Activated CD4-positive, alpha-beta T cell treated with anti-CD3 and anti-CD28 coated beads, Interleukin-2, amount 10 ng/mL, durations not matched to agents 7 days and 5 days (primary cell): ENCODE results near the gene CDH13. TPM values are rescaled to one million over a fixed set of nuclear protein-coding genes. Genes with fewer than 3 reads are reported as not detected.

ENCODE experiments used
- CTCF ChIA-PET: fragments of 350-600 bp; sonication (Branson Sonifier 250); formaldehyde crosslinking; loops from one replicate; lab custom pipeline; 2021; ENCODE audit warnings: antibody characterized with exemption; lab: Charles Lee
- POLR2A ChIA-PET: fragments of 350-600 bp; sonication (Branson Sonifier 250); formaldehyde crosslinking; loops from one replicate; lab custom pipeline; 2021; ENCODE audit warnings: antibody characterized with exemption; lab: Charles Lee
- DNase-seq: peaks from one replicate; pipeline ENCODE4 v3.0.0-alpha.2; 2020
- H3K27ac Mint-ChIP-seq: one replicate; pipeline ENCODE4 v1.8.0; 2021; ENCODE audit warnings: mild to moderate bottlenecking, moderate library complexity, mixed read lengths
- H3K27me3 Mint-ChIP-seq: one replicate; pipeline ENCODE4 v1.8.0; 2021; ENCODE audit warnings: mixed read lengths
- H3K36me3 Mint-ChIP-seq: one replicate; pipeline ENCODE4 v1.8.0; 2021; ENCODE audit warnings: low read depth, mixed read lengths
- H3K4me1 Mint-ChIP-seq: one replicate; pipeline ENCODE4 v1.8.0; 2021; ENCODE audit warnings: mixed read lengths
- H3K4me3 Mint-ChIP-seq: one replicate; pipeline ENCODE4 v1.8.0; 2021; ENCODE audit warnings: mild to moderate bottlenecking, moderate library complexity, mixed read lengths
- H3K9me3 Mint-ChIP-seq: one replicate; pipeline ENCODE4 v1.8.0; 2021; ENCODE audit warnings: mixed read lengths
- total RNA-seq, 2 experiments: library from RNA; stranded (reverse); gene quantifications; one replicate each; pipeline ENCODE4 v1.2.3, GENCODE V29; 2021

The CDH13 gene
- total RNA-seq, 2 experiments from 2014 or later, result not detected

GRCh38 chr16:83586461-83587200 lies 959.9 kb downstream of the CDH13 start:
- H3K4me3 Mint-ChIP-seq, result no peak overlapping the region
- H3K9me3 Mint-ChIP-seq, result peaks cover 2% of the 10 kb centered on the region
- H3K27me3 Mint-ChIP-seq, result no peaks in the 10 kb centered on the region
- no peak overlapping the region for H3K27ac Mint-ChIP-seq
- H3K36me3 Mint-ChIP-seq, result no peaks in the 10 kb centered on the region
- POLR2A ChIA-PET, result no interaction called here
- CTCF ChIA-PET, result no interaction called here
- DNase-seq, result no peak
- no peaks in the 10 kb centered on the region for H3K4me1 Mint-ChIP-seq

- Mint-ChIP-seq H3K27ac (no peak overlapping the region), H3K36me3 (no peaks in the 10 kb centered on the region), H3K27me3 (no peaks in the 10 kb centered on the region), H3K9me3 (peaks cover 2% of the 10 kb centered on the region), H3K4me3 (no peak overlapping the region), H3K4me1 (no peaks in the 10 kb centered on the region)
- no peak for DNase-seq
- CTCF ChIA-PET, result interaction anchor here (0.6 kb wide), 1 partner anchor 15 kb away, joined by 6 read pairs; no protein-coding TSS in a partner anchor
- POLR2A ChIA-PET, result no interaction called here
Measured at GRCh38 chr16:83587201-83587600, 960.4 kb downstream of the CDH13 start.

- Mint-ChIP-seq H3K9me3 (peaks cover 2% of the 10 kb centered on the region), H3K36me3 (no peaks in the 10 kb centered on the region), H3K27ac (no peak overlapping the region), H3K27me3 (no peaks in the 10 kb centered on the region), H3K4me1 (no peaks in the 10 kb centered on the region), H3K4me3 (no peak overlapping the region)
- CTCF ChIA-PET, result no interaction called here
- POLR2A ChIA-PET, result no interaction called here
- DNase-seq, result no peak
Measured at GRCh38 chr16:83588070-83588469, 961.3 kb downstream of the CDH13 start.

GRCh38 chr16:83589576-83589975 lies 962.8 kb downstream of the CDH13 start:
- Mint-ChIP-seq H3K27ac (no peak overlapping the region), H3K4me3 (no peak overlapping the region), H3K9me3 (no peaks in the 10 kb centered on the region), H3K27me3 (no peaks in the 10 kb centered on the region), H3K4me1 (no peaks in the 10 kb centered on the region), H3K36me3 (no peaks in the 10 kb centered on the region)
- DNase-seq, result no peak
- POLR2A ChIA-PET, result no interaction called here
- CTCF ChIA-PET, result no interaction called here

- no peak for DNase-seq
- no peaks in the 10 kb centered on the region for H3K9me3 Mint-ChIP-seq
- H3K27me3 Mint-ChIP-seq, result no peaks in the 10 kb centered on the region
- no peaks in the 10 kb centered on the region for H3K4me1 Mint-ChIP-seq
- H3K27ac Mint-ChIP-seq, result no peak overlapping the region
- CTCF ChIA-PET, result no interaction called here
- H3K4me3 Mint-ChIP-seq, result no peak overlapping the region
- POLR2A ChIA-PET, result no interaction called here
- H3K36me3 Mint-ChIP-seq, result no peaks in the 10 kb centered on the region
Measured at GRCh38 chr16:83592778-83593177, 966.0 kb downstream of the CDH13 start.

- no peak for DNase-seq
- H3K4me1 Mint-ChIP-seq, result no peaks in the 10 kb centered on the region
- no peaks in the 10 kb centered on the region for H3K36me3 Mint-ChIP-seq
- ChIA-PET POLR2A (no interaction called here), CTCF (no interaction called here)
- H3K4me3 Mint-ChIP-seq, result no peak overlapping the region
- no peaks in the 10 kb centered on the region for H3K27me3 Mint-ChIP-seq
- no peaks in the 10 kb centered on the region for H3K9me3 Mint-ChIP-seq
- no peak overlapping the region for H3K27ac Mint-ChIP-seq
Measured at GRCh38 chr16:83599789-83600462, 973.2 kb downstream of the CDH13 start.

- no peak overlapping the region for H3K4me3 Mint-ChIP-seq
- no peak for DNase-seq
- no peaks in the 10 kb centered on the region for H3K27me3 Mint-ChIP-seq
- CTCF ChIA-PET, result no interaction called here
- H3K27ac Mint-ChIP-seq, result no peak overlapping the region
- POLR2A ChIA-PET, result no interaction called here
- H3K9me3 Mint-ChIP-seq, result no peaks in the 10 kb centered on the region
- no peaks in the 10 kb centered on the region for H3K4me1 Mint-ChIP-seq
- no peaks in the 10 kb centered on the region for H3K36me3 Mint-ChIP-seq
Measured at GRCh38 chr16:83602761-83603722, 976.3 kb downstream of the CDH13 start.

GRCh38 chr16:83603723-83604570 lies 977.2 kb downstream of the CDH13 start:
- POLR2A ChIA-PET, result no interaction called here
- no peaks in the 10 kb centered on the region for H3K9me3 Mint-ChIP-seq
- CTCF ChIA-PET, result no interaction called here

GRCh38 chr16:83606486-83607030 lies 979.8 kb downstream of the CDH13 start:
- Mint-ChIP-seq H3K27ac (no peak overlapping the region), H3K4me3 (no peak overlapping the region), H3K27me3 (no peaks in the 10 kb centered on the region), H3K36me3 (no peaks in the 10 kb centered on the region), H3K9me3 (no peaks in the 10 kb centered on the region), H3K4me1 (no peaks in the 10 kb centered on the region)
- DNase-seq, result no peak
- ChIA-PET POLR2A (no interaction called here), CTCF (no interaction called here)

More at GRCh38 chr16:83603723-83604570, 977.2 kb downstream of the CDH13 start:
- H3K36me3 Mint-ChIP-seq, result no peaks in the 10 kb centered on the region
- H3K4me1 Mint-ChIP-seq, result no peaks in the 10 kb centered on the region
- H3K4me3 Mint-ChIP-seq, result no peak overlapping the region
- no peak overlapping the region for H3K27ac Mint-ChIP-seq
- no peak for DNase-seq
- no peaks in the 10 kb centered on the region for H3K27me3 Mint-ChIP-seq

GRCh38 chr16:83609178-83609577 lies 982.4 kb downstream of the CDH13 start:
- DNase-seq, result no peak
- Mint-ChIP-seq H3K4me3 (no peak overlapping the region), H3K27me3 (no peaks in the 10 kb centered on the region), H3K36me3 (no peaks in the 10 kb centered on the region), H3K9me3 (no peaks in the 10 kb centered on the region), H3K4me1 (no peaks in the 10 kb centered on the region), H3K27ac (no peak overlapping the region)
- POLR2A ChIA-PET, result interaction anchor here (0.6 kb wide), 1 partner anchor 82 kb away, joined by 5 read pairs; no protein-coding TSS in a partner anchor
- CTCF ChIA-PET, result no interaction called here

GRCh38 chr16:83615141-83615952 lies 988.6 kb downstream of the CDH13 start:
- Mint-ChIP-seq H3K4me3 (no peak overlapping the region), H3K27ac (no peak overlapping the region), H3K36me3 (no peaks in the 10 kb centered on the region), H3K9me3 (no peaks in the 10 kb centered on the region), H3K27me3 (no peaks in the 10 kb centered on the region), H3K4me1 (no peaks in the 10 kb centered on the region)
- no peak for DNase-seq
- CTCF ChIA-PET, result no interaction called here
- POLR2A ChIA-PET, result no interaction called here
